HepG2 (cell line): ENCODE measurements around the gene TTF2. TPM values are rescaled to one million over a fixed set of nuclear protein-coding genes. Genes with fewer than 3 reads are reported as not detected.

ENCODE experiments used
- ATAC-seq: fragments of 200-7000 bp; cut with Tn5 transposase; 3 replicates; pipeline ENCODE4 v1.9.1; 2020; ENCODE audit warnings: mild to moderate bottlenecking, moderate library complexity
- BruUV-seq: library from RNA; stranded (reverse); fragments of 400-500 nt; replicated peaks from 2 replicates; lab custom pipeline; 2021; lab: Mats Ljungman, UMichigan
- CTCF ChIA-PET: fragments of 300-600 bp; formaldehyde crosslinking; extraction: SDS; loops from one replicate; lab custom pipeline; 2021; ENCODE audit warnings: low total read pairs, inconsistent platforms, low intra/inter-chr PET ratio; lab: Yijun Ruan, JAX
- POLR2A ChIA-PET: fragments of 350-600 bp; sonication (Branson Sonifier 250); formaldehyde crosslinking; loops from one replicate; lab custom pipeline; 2020; ENCODE audit warnings: antibody characterized with exemption, inconsistent platforms; lab: Yijun Ruan, JAX
- DNase-seq: peaks from one replicate; pipeline ENCODE4 v3.0.0-alpha.2; 2015; ENCODE audit warnings: low spot score
- FAIRE-seq: peaks from 3 replicates; lab custom pipeline; 2011; peaks lifted over from hg19 to GRCh38; lab: Jason Lieb, UNC
- H2AFZ ChIP-seq: one replicate; pipeline ENCODE4 v1.6.1; 2011; ENCODE audit warnings: low read length, inconsistent platforms
- H3K27ac ChIP-seq: fragments of 300-600 bp; 3 replicates; pipeline ENCODE4 v1.8.0; 2011; ENCODE audit warnings: mixed run types, mild to moderate bottlenecking, mixed read lengths, low read length, inconsistent platforms; ENCODE audit not compliant: insufficient read depth; ENCODE audit errors: extremely low read length
- H3K27me3 ChIP-seq, 2 experiments: fragments of 200-600 bp in 1 of 2; 2 replicates in 1 of 2; 3 replicates in 1 of 2; pipeline versions ENCODE4 v1.6.0 to v1.8.0; 2011; ENCODE audit warnings: low read length in 2 of 2, mild to moderate bottlenecking in 2 of 2, moderate library complexity in 2 of 2, inconsistent platforms in 1 of 2; ENCODE audit not compliant: insufficient read depth in 2 of 2, control insufficient read depth in 1 of 2
- H3K36me3 ChIP-seq, 2 experiments: fragments of 200-600 bp in 1 of 2; replicated peaks in 1 of 2; 2 replicates in 1 of 2; 3 replicates in 1 of 2; pipeline versions ENCODE4 v1.5.1 to v1.8.0; 2011; ENCODE audit warnings: low read length in 2 of 2, inconsistent platforms in 1 of 2; ENCODE audit not compliant: insufficient read depth in 2 of 2, control insufficient read depth in 1 of 2
- H3K4me1 ChIP-seq: 2 replicates; pipeline ENCODE4 v1.5.1; 2012; ENCODE audit warnings: low read length, inconsistent platforms; ENCODE audit not compliant: insufficient read depth
- H3K4me2 ChIP-seq: 2 replicates; pipeline ENCODE4 v1.6.0; 2011; ENCODE audit warnings: low read depth, low read length, inconsistent platforms
- H3K4me3 ChIP-seq, 3 experiments: fragments of 200-600 bp in 1 of 3; sonication (generic), shearing (Covaris generic) in 1 of 3; replicated peaks in 1 of 3; 2 replicates each; pipeline ENCODE4 v1.5.1; 2011 to 2016; ENCODE audit warnings: low read length in 3 of 3, inconsistent platforms in 2 of 3, low read depth in 2 of 3, mild to moderate bottlenecking in 2 of 3, control low read depth in 1 of 3, mixed read lengths in 1 of 3; ENCODE audit not compliant: insufficient read depth in 1 of 3
- H3K79me2 ChIP-seq: one replicate; pipeline ENCODE4 v1.6.1; 2011; ENCODE audit warnings: low read length, inconsistent platforms; ENCODE audit not compliant: insufficient read depth
- H3K9ac ChIP-seq: 2 replicates; pipeline ENCODE4 v1.6.0; 2011; ENCODE audit warnings: mild to moderate bottlenecking, low read depth, low read length, inconsistent platforms; ENCODE audit not compliant: insufficient read depth
- H3K9me3 ChIP-seq: 2 replicates; pipeline ENCODE4 v1.5.1; 2012; ENCODE audit warnings: mild to moderate bottlenecking, low read length
- H4K20me1 ChIP-seq: 2 replicates; pipeline ENCODE4 v1.6.0; 2011; ENCODE audit warnings: inconsistent platforms, mild to moderate bottlenecking, low read length, moderate library complexity; ENCODE audit not compliant: insufficient read depth
- EP300 ChIP-seq, 3 experiments: sonication (generic) in 1 of 3; formaldehyde crosslinking in 1 of 3; IDR thresholded peaks; 2 replicates each; pipeline versions ENCODE4 v1.5.1 to v1.6.1; 2011 to 2020; ENCODE audit warnings: low read depth in 2 of 3, low read length in 2 of 3, borderline replicate concordance in 1 of 3, improper control_type of control experiment in 1 of 3, mild to moderate bottlenecking in 1 of 3, missing genetic modification reagents in 1 of 3, moderate library complexity in 1 of 3
- HHEX ChIP-seq: IDR thresholded peaks from 2 replicates; pipeline ENCODE4 v1.6.1; 2016; ENCODE audit warnings: control low read depth
- HIVEP1 ChIP-seq: sonication (generic); formaldehyde crosslinking; IDR thresholded peaks from 2 replicates; pipeline ENCODE4 v1.4.0; 2020; ENCODE audit warnings: mild to moderate bottlenecking, missing genetic modification reagents
- IKZF1 ChIP-seq: fragments of 450-650 bp; IDR thresholded peaks from 2 replicates; pipeline ENCODE4 v1.7.1; 2016
- KDM1A ChIP-seq: IDR thresholded peaks from 2 replicates; pipeline ENCODE4 v1.6.1; 2016; ENCODE audit warnings: missing compliant biosample characterization
- KDM5B ChIP-seq: sonication (generic); formaldehyde crosslinking; IDR thresholded peaks from 2 replicates; pipeline ENCODE4 v1.4.0; 2020; ENCODE audit warnings: missing genetic modification reagents, mild to moderate bottlenecking, borderline replicate concordance
- NFE2L1 ChIP-seq: sonication (generic); formaldehyde crosslinking; IDR thresholded peaks from 2 replicates; pipeline ENCODE4 v1.4.0; 2020; ENCODE audit warnings: missing genetic modification reagents, mild to moderate bottlenecking, borderline replicate concordance
- NR2F6 ChIP-seq, 2 experiments: IDR thresholded peaks; 2 replicates each; pipeline ENCODE4 v1.6.1; 2016; ENCODE audit warnings: antibody characterized with exemption in 1 of 2, mild to moderate bottlenecking in 1 of 2
- RCOR2 ChIP-seq: IDR thresholded peaks from 2 replicates; pipeline ENCODE4 v1.6.1; 2016; ENCODE audit warnings: missing biosample characterization, missing genetic modification reagents
- TRIM24 ChIP-seq: sonication (generic); formaldehyde crosslinking; IDR thresholded peaks from 2 replicates; pipeline ENCODE4 v1.8.0; 2022; ENCODE audit warnings: mild to moderate bottlenecking, missing genetic modification reagents
- ZNF414 ChIP-seq: sonication (generic); formaldehyde crosslinking; IDR thresholded peaks from 2 replicates; pipeline ENCODE4 v1.5.0; 2020; ENCODE audit warnings: missing genetic modification reagents
- ZNF598 ChIP-seq: sonication (generic); formaldehyde crosslinking; IDR thresholded peaks from 2 replicates; pipeline ENCODE4 v1.5.1; 2020; ENCODE audit warnings: mild to moderate bottlenecking, missing genetic modification reagents, borderline replicate concordance
- ZNF616 ChIP-seq: sonication (generic); formaldehyde crosslinking; IDR thresholded peaks from 2 replicates; pipeline ENCODE4 v1.5.0; 2020; ENCODE audit warnings: low read depth, mild to moderate bottlenecking, missing genetic modification reagents
- WGBS: methylation state at CpG from one replicate; pipeline ENCODE4 v1.1.6; 2017; ENCODE audit warnings: low lambda C conversion rate; 5-methylcytosine and 5-hydroxymethylcytosine counted together
- in situ Hi-C: cut with HindIII; loops from 2 replicates; pipeline ENCODE4 v1.10.0; 2017; ENCODE audit warnings: low pct_unique_long_range_greater_than_20kb; ENCODE audit not compliant: extremely low pct_ligation_motif_present
- intact Hi-C: fragments of 100-400 bp; cut with micrococcal nuclease; formaldehyde crosslinking; loops from one replicate; pipeline ENCODE4 v1.10.0; 2022; ENCODE audit not compliant: unreplicated experiment
- polyA plus RNA-seq, 8 experiments: library from polyadenylated mRNA; depleted of rRNA in 3 of 8; stranded (reverse) in 7 of 8; unstranded in 1 of 8; fragments of >200 nt; fragmentation: Illumina TruSeq in 4 of 8; extraction: Trizol in 4 of 8; gene quantifications; 2 replicates each; pipeline versions ENCODE4 v1.2.1 to v1.2.3, GENCODE V29; 2011 to 2016; ENCODE audit warnings: low read depth in 4 of 8, missing spikeins in 1 of 8, mixed read lengths in 1 of 8; ENCODE audit not compliant: insufficient read depth in 1 of 8
- total RNA-seq, 5 experiments: library from RNA; depleted of rRNA; stranded (reverse); fragments of >200 nt; fragmentation: Illumina TruSeq; extraction: Trizol; gene quantifications; 2 replicates each; pipeline ENCODE4 v1.2.3, GENCODE V29; 2016; ENCODE audit warnings: low read depth in 1 of 5
- TF ChIP-seq, protein P1 (sequence below): sonication (generic); formaldehyde crosslinking; IDR thresholded peaks from 2 replicates; pipeline ENCODE4 v1.8.1; 2023; ENCODE audit warnings: mild to moderate bottlenecking, missing genetic modification reagents, borderline replicate concordance

Gene TTF2
- total and polyA plus RNA-seq, 2 of the 13 experiments (the other 11 are each of a cell fraction or from before 2014, with no cell fraction given): 12.8 to 48.9 TPM

DNA sequence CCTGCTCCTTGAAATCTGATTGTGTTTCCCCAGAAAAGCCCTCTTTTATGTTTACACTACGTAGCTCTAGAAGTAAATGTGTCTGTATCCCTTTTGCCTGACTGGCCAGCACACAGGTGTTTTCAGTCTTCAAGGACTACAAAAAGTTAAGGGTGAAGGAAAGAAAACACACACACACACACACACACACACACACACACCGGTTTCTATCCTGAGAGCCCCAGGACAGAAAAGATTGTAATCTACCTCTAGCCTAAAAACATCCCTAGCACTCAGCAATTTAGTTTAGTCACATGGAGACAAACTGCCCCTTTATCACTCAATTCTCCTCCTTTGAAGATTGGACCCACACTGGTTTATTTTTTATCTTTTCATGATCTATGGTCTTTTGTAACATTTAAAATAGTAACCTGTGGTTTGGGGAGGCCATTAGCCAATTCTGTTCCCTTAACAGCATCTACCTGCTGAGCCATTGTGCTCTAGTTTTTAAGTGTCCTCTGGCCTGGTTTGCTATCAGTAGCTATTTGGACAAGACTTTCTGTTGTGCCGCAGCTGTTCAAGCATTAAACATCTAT, 77.2 kb downstream of the TTF2 start:
- Histone ChIP-seq H3K4me1 (no peaks in the 10 kb centered on the region), H3K27me3 (no peaks in the 10 kb centered on the region), H4K20me1 (no peaks in the 10 kb centered on the region), H3K4me3 (no peak overlapping the region), H3K36me3 (no peaks in the 10 kb centered on the region), H3K4me2 (no peak overlapping the region), H3K9ac (no peak overlapping the region), H3K27ac (no peak overlapping the region), H3K9me3 (no peaks in the 10 kb centered on the region), H3K79me2 (no peaks in the 10 kb centered on the region), H2AFZ (no peak overlapping the region)
- TF ChIP-seq, protein P1, sequence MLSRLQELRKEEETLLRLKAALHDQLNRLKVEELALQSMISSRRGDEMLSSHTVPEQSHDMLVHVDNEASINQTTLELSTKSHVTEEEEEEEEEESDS (CRISPR knock-in tag): no peak
- TF ChIP-seq ZNF616 (no peak), NFE2L1 (CRISPR knock-in tag) (no peak), EP300 (IDR thresholded peaks at IDR 0.05; ENCODE audit: low read depth in 2 of 2, low read length in 2 of 2) (no peak), EP300 (CRISPR knock-in tag; IDR thresholded peaks at IDR 0.05; ENCODE audit: borderline replicate concordance) (no peak), IKZF1 (no peak), TRIM24 (CRISPR knock-in tag) (no peak), KDM1A (CRISPR knock-in tag) (no peak), ZNF414 (CRISPR knock-in tag) (no peak), NR2F6 (IDR thresholded peaks at IDR 0.05) (no peak), NR2F6 (CRISPR knock-in tag; IDR thresholded peaks at IDR 0.05) (no peak), RCOR2 (CRISPR knock-in tag) (no peak), ZNF598 (no peak), HHEX (CRISPR knock-in tag) (no peak), KDM5B (CRISPR knock-in tag) (no peak), HIVEP1 (CRISPR knock-in tag) (no peak)
- ATAC-seq: no peak
- WGBS: 8% methylated on average over 3 of the region's 3 CpGs
- ChIA-PET POLR2A (no interaction called here), CTCF (no interaction called here)
- DNase-seq: no peak
- in situ Hi-C loops (loop anchor here (25.0 kb wide), 1 partner anchor 150 kb away; no protein-coding TSS in a partner anchor), intact Hi-C loops (no loop called here)
- no peak for FAIRE-seq
- no TSS peak for BruUV-seq
